ENCODE measurements around the gene GPR39.

The GPR39 gene

DNA sequence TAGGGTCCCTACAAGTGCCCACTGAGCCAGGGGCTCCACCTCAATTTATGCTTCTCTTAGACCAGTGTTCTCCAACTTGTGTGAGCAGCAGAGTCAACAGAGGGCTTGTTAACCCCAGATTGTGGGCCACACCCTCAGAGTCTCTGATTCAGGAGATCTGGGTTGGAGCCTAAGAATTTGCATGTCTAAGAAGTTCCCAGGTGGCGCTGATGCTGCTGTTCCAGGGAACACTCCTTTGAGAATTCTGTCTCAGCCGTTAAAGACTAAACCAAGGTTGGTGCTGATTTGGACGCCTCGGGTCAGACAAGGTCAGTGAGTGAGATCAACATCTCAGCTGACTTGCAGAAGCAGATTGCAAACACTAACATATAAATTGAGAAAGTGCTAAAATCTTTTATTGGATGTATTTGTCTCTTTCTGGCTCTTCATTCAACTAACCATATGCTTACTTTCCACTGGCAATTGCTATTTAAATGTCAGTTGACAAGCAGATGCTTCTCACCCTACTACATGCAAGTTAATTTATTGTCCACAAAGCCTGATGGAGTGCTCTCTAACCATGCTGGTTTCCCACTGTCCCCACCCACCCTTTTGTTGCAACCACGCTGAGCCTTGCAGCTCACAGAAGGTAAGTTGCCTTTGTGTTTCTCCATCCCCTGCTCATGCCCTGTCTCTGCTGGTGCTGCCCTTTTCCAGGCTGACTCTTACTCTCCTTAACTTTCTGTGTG, 221.9 kb downstream of the GPR39 start:
- no peaks in the 10 kb centered on the region for H3K79me2 ChIP-seq (ENCODE audit: insufficient read depth, low read depth)
- no peak overlapping the region for H3K4me3 ChIP-seq (IDR thresholded peaks at IDR 0.05; ENCODE audit: insufficient read depth, low read depth, low read length)
- no peak overlapping the region for H3K27ac ChIP-seq
- TF ChIP-seq, protein P1, sequence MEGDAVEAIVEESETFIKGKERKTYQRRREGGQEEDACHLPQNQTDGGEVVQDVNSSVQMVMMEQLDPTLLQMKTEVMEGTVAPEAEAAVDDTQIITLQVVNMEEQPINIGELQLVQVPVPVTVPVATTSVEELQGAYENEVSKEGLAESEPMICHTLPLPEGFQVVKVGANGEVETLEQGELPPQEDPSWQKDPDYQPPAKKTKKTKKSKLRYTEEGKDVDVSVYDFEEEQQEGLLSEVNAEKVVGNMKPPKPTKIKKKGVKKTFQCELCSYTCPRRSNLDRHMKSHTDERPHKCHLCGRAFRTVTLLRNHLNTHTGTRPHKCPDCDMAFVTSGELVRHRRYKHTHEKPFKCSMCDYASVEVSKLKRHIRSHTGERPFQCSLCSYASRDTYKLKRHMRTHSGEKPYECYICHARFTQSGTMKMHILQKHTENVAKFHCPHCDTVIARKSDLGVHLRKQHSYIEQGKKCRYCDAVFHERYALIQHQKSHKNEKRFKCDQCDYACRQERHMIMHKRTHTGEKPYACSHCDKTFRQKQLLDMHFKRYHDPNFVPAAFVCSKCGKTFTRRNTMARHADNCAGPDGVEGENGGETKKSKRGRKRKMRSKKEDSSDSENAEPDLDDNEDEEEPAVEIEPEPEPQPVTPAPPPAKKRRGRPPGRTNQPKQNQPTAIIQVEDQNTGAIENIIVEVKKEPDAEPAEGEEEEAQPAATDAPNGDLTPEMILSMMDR (conservative IDR thresholded peaks at IDR 0.05; ENCODE audit: low read depth, low read length), result no peak
- no peaks in the 10 kb centered on the region for H3K4me1 ChIP-seq (ENCODE audit: low read depth, poor library complexity, severe bottlenecking)
- no peaks in the 10 kb centered on the region for H3K36me3 ChIP-seq (ENCODE audit: insufficient read depth)
- H2AFZ ChIP-seq (ENCODE audit: low read depth), result no peak overlapping the region
- no peak overlapping the region for H3K9ac ChIP-seq
- no peak overlapping the region for H3K4me2 ChIP-seq
- H4K20me1 ChIP-seq (ENCODE audit: insufficient read depth), result no peaks in the 10 kb centered on the region
- H3K27me3 ChIP-seq (ENCODE audit: insufficient read depth, low read depth), result no peaks in the 10 kb centered on the region

DNA sequence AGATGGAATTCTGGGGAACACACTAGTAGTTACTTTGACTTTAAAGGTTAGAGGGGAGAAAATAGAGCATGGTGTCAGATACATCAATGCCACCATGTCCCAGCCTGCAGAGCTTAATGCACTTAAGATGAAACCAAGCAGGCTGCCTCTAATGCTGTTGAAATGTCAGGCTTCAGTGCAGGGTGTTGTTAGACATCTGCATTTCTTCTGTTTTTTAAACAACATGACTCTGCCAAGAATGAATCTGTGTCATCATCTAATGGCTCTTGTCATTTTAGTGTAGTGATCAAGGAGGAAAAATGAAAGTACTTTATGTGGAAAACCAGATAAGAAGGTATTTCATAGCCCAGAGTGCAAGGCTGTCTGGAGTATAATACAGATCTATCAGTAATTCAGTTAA, 223.5 kb downstream of the GPR39 start:
- no peak overlapping the region for H3K4me3 ChIP-seq (IDR thresholded peaks at IDR 0.05; ENCODE audit: insufficient read depth, low read depth, low read length)
- H3K9ac ChIP-seq, result no peak overlapping the region
- no peaks in the 10 kb centered on the region for H3K36me3 ChIP-seq (ENCODE audit: insufficient read depth)
- no peaks in the 10 kb centered on the region for H3K27me3 ChIP-seq (ENCODE audit: insufficient read depth, low read depth)
- no peak overlapping the region for H2AFZ ChIP-seq (ENCODE audit: low read depth)
- TF ChIP-seq, protein P1 (conservative IDR thresholded peaks at IDR 0.05; ENCODE audit: low read depth, low read length), result no peak
- no peaks in the 10 kb centered on the region for H3K79me2 ChIP-seq (ENCODE audit: insufficient read depth, low read depth)
- H3K4me2 ChIP-seq, result no peak overlapping the region
- no peak overlapping the region for H3K27ac ChIP-seq
- H4K20me1 ChIP-seq (ENCODE audit: insufficient read depth), result no peaks in the 10 kb centered on the region
- H3K4me1 ChIP-seq (ENCODE audit: low read depth, poor library complexity, severe bottlenecking), result no peaks in the 10 kb centered on the region

DNA sequence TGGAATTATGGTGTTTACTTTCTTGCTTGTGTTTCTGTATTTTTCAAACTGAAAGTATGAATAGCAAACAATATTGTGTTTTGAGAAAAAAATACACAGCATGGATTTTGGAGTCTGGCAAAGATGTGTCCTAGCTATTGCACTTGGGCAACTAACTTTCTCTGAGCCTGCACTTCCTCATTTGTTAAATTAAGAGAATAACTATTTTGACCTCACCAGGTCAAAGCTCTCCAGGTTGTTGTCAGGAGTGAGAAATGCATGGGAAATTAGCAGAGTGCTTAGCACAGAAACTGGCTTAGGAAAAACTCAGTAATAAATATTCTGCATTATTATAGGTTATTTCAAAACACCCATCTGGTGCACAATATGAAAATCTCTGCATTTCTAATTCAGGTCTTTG, 225.2 kb downstream of the GPR39 start:
- no peak overlapping the region for H2AFZ ChIP-seq (ENCODE audit: low read depth)
- no peaks in the 10 kb centered on the region for H3K27me3 ChIP-seq (ENCODE audit: insufficient read depth, low read depth)
- H3K27ac ChIP-seq, result no peak overlapping the region
- H3K36me3 ChIP-seq (ENCODE audit: insufficient read depth), result no peaks in the 10 kb centered on the region
- H4K20me1 ChIP-seq (ENCODE audit: insufficient read depth), result no peaks in the 10 kb centered on the region
- H3K4me3 ChIP-seq (IDR thresholded peaks at IDR 0.05; ENCODE audit: insufficient read depth, low read depth, low read length), result no peak overlapping the region
- H3K4me2 ChIP-seq, result no peak overlapping the region
- H3K4me1 ChIP-seq (ENCODE audit: low read depth, poor library complexity, severe bottlenecking), result no peaks in the 10 kb centered on the region
- no peaks in the 10 kb centered on the region for H3K79me2 ChIP-seq (ENCODE audit: insufficient read depth, low read depth)
- H3K9ac ChIP-seq, result no peak overlapping the region
- TF ChIP-seq, protein P1 (conservative IDR thresholded peaks at IDR 0.05; ENCODE audit: low read depth, low read length), result no peak

DNA sequence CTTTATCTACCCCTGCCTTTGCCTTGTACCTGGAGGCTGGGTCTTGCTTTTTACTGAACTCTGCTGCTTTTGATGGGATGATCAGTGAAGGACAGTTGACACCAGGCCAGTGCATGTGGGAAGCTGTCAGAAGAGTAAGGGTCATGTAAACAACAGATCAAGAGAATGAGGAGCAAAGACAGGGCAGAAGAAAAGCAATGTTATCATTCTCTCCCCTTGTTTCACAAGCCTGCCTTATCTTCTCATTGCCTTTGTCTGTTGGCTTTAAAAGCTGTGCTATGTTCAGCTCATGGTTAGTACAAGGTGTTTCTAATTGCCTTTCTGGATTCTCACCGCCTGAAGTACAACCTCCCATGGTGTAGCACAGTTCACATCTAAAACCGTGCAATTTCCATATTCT, 225.8 kb downstream of the GPR39 start:
- no peak overlapping the region for H3K4me2 ChIP-seq
- no peak overlapping the region for H3K9ac ChIP-seq
- H3K79me2 ChIP-seq (ENCODE audit: insufficient read depth, low read depth), result no peaks in the 10 kb centered on the region
- H3K27ac ChIP-seq, result no peak overlapping the region
- H3K36me3 ChIP-seq (ENCODE audit: insufficient read depth), result no peaks in the 10 kb centered on the region
- TF ChIP-seq, protein P1 (conservative IDR thresholded peaks at IDR 0.05; ENCODE audit: low read depth, low read length), result no peak
- no peaks in the 10 kb centered on the region for H3K4me1 ChIP-seq (ENCODE audit: low read depth, poor library complexity, severe bottlenecking)
- H4K20me1 ChIP-seq (ENCODE audit: insufficient read depth), result no peaks in the 10 kb centered on the region
- H3K4me3 ChIP-seq (IDR thresholded peaks at IDR 0.05; ENCODE audit: insufficient read depth, low read depth, low read length), result no peak overlapping the region
- H3K27me3 ChIP-seq (ENCODE audit: insufficient read depth, low read depth), result no peaks in the 10 kb centered on the region
- H2AFZ ChIP-seq (ENCODE audit: low read depth), result no peak overlapping the region
